HepG2 (cell line): Measurements from ENCODE around the gene FSIP1. TPM values are rescaled to one million over a fixed set of nuclear protein-coding genes. Genes with fewer than 3 reads are reported as not detected.
A peak's percentile ranks its signal among the peaks of the same experiment; 100 is the strongest.

Source experiments
- ATAC-seq: fragments of 200-7000 bp; cut with Tn5 transposase; 3 replicates; pipeline ENCODE4 v1.9.1; 2020; ENCODE audit warnings: mild to moderate bottlenecking, moderate library complexity
- BruUV-seq: library from RNA; stranded (reverse); fragments of 400-500 nt; replicated peaks from 2 replicates; lab custom pipeline; 2021; lab: Mats Ljungman, UMichigan
- CTCF ChIA-PET: fragments of 300-600 bp; formaldehyde crosslinking; extraction: SDS; loops from one replicate; lab custom pipeline; 2021; ENCODE audit warnings: low total read pairs, inconsistent platforms, low intra/inter-chr PET ratio; lab: Yijun Ruan, JAX
- POLR2A ChIA-PET: fragments of 350-600 bp; sonication (Branson Sonifier 250); formaldehyde crosslinking; loops from one replicate; lab custom pipeline; 2020; ENCODE audit warnings: antibody characterized with exemption, inconsistent platforms; lab: Yijun Ruan, JAX
- DNase-seq: peaks from one replicate; pipeline ENCODE4 v3.0.0-alpha.2; 2015; ENCODE audit warnings: low spot score
- FAIRE-seq: peaks from 3 replicates; lab custom pipeline; 2011; peaks lifted over from hg19 to GRCh38; lab: Jason Lieb, UNC
- H2AFZ ChIP-seq: one replicate; pipeline ENCODE4 v1.6.1; 2011; ENCODE audit warnings: low read length, inconsistent platforms
- H3K27ac ChIP-seq: fragments of 300-600 bp; 3 replicates; pipeline ENCODE4 v1.8.0; 2011; ENCODE audit warnings: mixed run types, mild to moderate bottlenecking, mixed read lengths, low read length, inconsistent platforms; ENCODE audit not compliant: insufficient read depth; ENCODE audit errors: extremely low read length
- H3K27me3 ChIP-seq, 2 experiments: fragments of 200-600 bp in 1 of 2; 2 replicates in 1 of 2; 3 replicates in 1 of 2; pipeline versions ENCODE4 v1.6.0 to v1.8.0; 2011; ENCODE audit warnings: low read length in 2 of 2, mild to moderate bottlenecking in 2 of 2, moderate library complexity in 2 of 2, inconsistent platforms in 1 of 2; ENCODE audit not compliant: insufficient read depth in 2 of 2, control insufficient read depth in 1 of 2
- H3K36me3 ChIP-seq, 2 experiments: fragments of 200-600 bp in 1 of 2; replicated peaks in 1 of 2; 2 replicates in 1 of 2; 3 replicates in 1 of 2; pipeline versions ENCODE4 v1.5.1 to v1.8.0; 2011; ENCODE audit warnings: low read length in 2 of 2, inconsistent platforms in 1 of 2; ENCODE audit not compliant: insufficient read depth in 2 of 2, control insufficient read depth in 1 of 2
- H3K4me1 ChIP-seq: 2 replicates; pipeline ENCODE4 v1.5.1; 2012; ENCODE audit warnings: low read length, inconsistent platforms; ENCODE audit not compliant: insufficient read depth
- H3K4me2 ChIP-seq: 2 replicates; pipeline ENCODE4 v1.6.0; 2011; ENCODE audit warnings: low read depth, low read length, inconsistent platforms
- H3K4me3 ChIP-seq, 3 experiments: fragments of 200-600 bp in 1 of 3; sonication (generic), shearing (Covaris generic) in 1 of 3; replicated peaks in 1 of 3; 2 replicates each; pipeline ENCODE4 v1.5.1; 2011 to 2016; ENCODE audit warnings: low read length in 3 of 3, inconsistent platforms in 2 of 3, low read depth in 2 of 3, mild to moderate bottlenecking in 2 of 3, control low read depth in 1 of 3, mixed read lengths in 1 of 3; ENCODE audit not compliant: insufficient read depth in 1 of 3
- H3K79me2 ChIP-seq: one replicate; pipeline ENCODE4 v1.6.1; 2011; ENCODE audit warnings: low read length, inconsistent platforms; ENCODE audit not compliant: insufficient read depth
- H3K9ac ChIP-seq: 2 replicates; pipeline ENCODE4 v1.6.0; 2011; ENCODE audit warnings: mild to moderate bottlenecking, low read depth, low read length, inconsistent platforms; ENCODE audit not compliant: insufficient read depth
- H3K9me3 ChIP-seq: 2 replicates; pipeline ENCODE4 v1.5.1; 2012; ENCODE audit warnings: mild to moderate bottlenecking, low read length
- H4K20me1 ChIP-seq: 2 replicates; pipeline ENCODE4 v1.6.0; 2011; ENCODE audit warnings: inconsistent platforms, mild to moderate bottlenecking, low read length, moderate library complexity; ENCODE audit not compliant: insufficient read depth
- IKZF4 ChIP-seq: sonication (generic); formaldehyde crosslinking; IDR thresholded peaks from 2 replicates; pipeline ENCODE4 v1.5.1; 2020; ENCODE audit warnings: borderline replicate concordance, mild to moderate bottlenecking, low read depth, missing genetic modification reagents; ENCODE audit errors: not compliant biosample characterization
- KDM5A ChIP-seq: fragments of 200-600 bp; sonication (generic); IDR thresholded peaks from 2 replicates; pipeline ENCODE4 v1.7.0; 2018; ENCODE audit warnings: antibody characterized with exemption, mild to moderate bottlenecking, low read length, borderline replicate concordance
- SNAPC2 ChIP-seq: sonication (generic); formaldehyde crosslinking; IDR thresholded peaks from 2 replicates; pipeline ENCODE4 v1.8.1; 2022; ENCODE audit warnings: mild to moderate bottlenecking, missing genetic modification reagents
- ZFP1 ChIP-seq: IDR thresholded peaks from 2 replicates; pipeline ENCODE4 v1.6.1; 2016
- ZFP82 ChIP-seq: sonication (generic); formaldehyde crosslinking; IDR thresholded peaks from 2 replicates; pipeline ENCODE4 v1.5.1; 2020; ENCODE audit warnings: mild to moderate bottlenecking, missing genetic modification reagents, borderline replicate concordance
- ZNF546 ChIP-seq: sonication (generic); formaldehyde crosslinking; conservative IDR thresholded peaks from 2 replicates; pipeline ENCODE4 v1.8.1; 2023; ENCODE audit warnings: mild to moderate bottlenecking, missing genetic modification reagents
- ZNF605 ChIP-seq: sonication (generic); formaldehyde crosslinking; IDR thresholded peaks from 2 replicates; pipeline ENCODE4 v1.8.0; 2022; ENCODE audit warnings: mild to moderate bottlenecking, missing genetic modification reagents
- ZNF678 ChIP-seq: sonication (generic); formaldehyde crosslinking; IDR thresholded peaks from 2 replicates; pipeline ENCODE4 v1.4.0; 2020; ENCODE audit warnings: mild to moderate bottlenecking, missing genetic modification reagents
- ZNF784 ChIP-seq: sonication (generic); formaldehyde crosslinking; IDR thresholded peaks from 2 replicates; pipeline ENCODE4 v1.5.1; 2020; ENCODE audit warnings: missing genetic modification reagents, mild to moderate bottlenecking, borderline replicate concordance
- WGBS: methylation state at CpG from one replicate; pipeline ENCODE4 v1.1.6; 2017; ENCODE audit warnings: low lambda C conversion rate; 5-methylcytosine and 5-hydroxymethylcytosine counted together
- in situ Hi-C: cut with HindIII; loops from 2 replicates; pipeline ENCODE4 v1.10.0; 2017; ENCODE audit warnings: low pct_unique_long_range_greater_than_20kb; ENCODE audit not compliant: extremely low pct_ligation_motif_present
- intact Hi-C: fragments of 100-400 bp; cut with micrococcal nuclease; formaldehyde crosslinking; loops from one replicate; pipeline ENCODE4 v1.10.0; 2022; ENCODE audit not compliant: unreplicated experiment
- polyA plus RNA-seq, 8 experiments: library from polyadenylated mRNA; depleted of rRNA in 3 of 8; stranded (reverse) in 7 of 8; unstranded in 1 of 8; fragments of >200 nt; fragmentation: Illumina TruSeq in 4 of 8; extraction: Trizol in 4 of 8; gene quantifications; 2 replicates each; pipeline versions ENCODE4 v1.2.1 to v1.2.3, GENCODE V29; 2011 to 2016; ENCODE audit warnings: low read depth in 4 of 8, missing spikeins in 1 of 8, mixed read lengths in 1 of 8; ENCODE audit not compliant: insufficient read depth in 1 of 8
- total RNA-seq, 5 experiments: library from RNA; depleted of rRNA; stranded (reverse); fragments of >200 nt; fragmentation: Illumina TruSeq; extraction: Trizol; gene quantifications; 2 replicates each; pipeline ENCODE4 v1.2.3, GENCODE V29; 2016; ENCODE audit warnings: low read depth in 1 of 5
- TF ChIP-seq, protein P1 (sequence below): sonication (generic); formaldehyde crosslinking; IDR thresholded peaks from 2 replicates; pipeline ENCODE4 v1.5.0; 2020; ENCODE audit warnings: missing genetic modification reagents

FSIP1 gene
- total and polyA plus RNA-seq, 2 of the 13 experiments (the other 11 are each of a cell fraction or from before 2014, with no cell fraction given) = 0.18 TPM; not detected in 1

GRCh38 chr15:39784125-39784524, 1.5 kb upstream of the FSIP1 start:
- CTCF ChIA-PET = no interaction called here
- BruUV-seq = no TSS peak

GRCh38 chr15:39783244-39783820, 691 bp upstream of the FSIP1 start:
- Histone ChIP-seq H3K4me3 (peak overlapping the region; percentile 74 to 92 (median 86)), H3K9ac (peak overlapping the region; percentile 73), H3K27me3 (no peaks in the 10 kb centered on the region; a peak in 2 of 5 replicates), H3K4me1 (peaks cover 41% of the 10 kb centered on the region), H3K79me2 (no peaks in the 10 kb centered on the region), H3K4me2 (peak overlapping the region; percentile 77), H3K27ac (peak overlapping the region; percentile 37), H2AFZ (peak overlapping the region; percentile 88), H4K20me1 (no peaks in the 10 kb centered on the region), H3K9me3 (no peaks in the 10 kb centered on the region), H3K36me3 (no peaks in the 10 kb centered on the region)
- no peak for ATAC-seq
- FAIRE-seq = no peak
- DNase-seq = no peak
- BruUV-seq = TSS peak; percentile 84
- intact Hi-C loops (no loop called here), in situ Hi-C loops (no loop called here)
- TF ChIP-seq KDM5A = peak; percentile 47; the same call in 1 of the 2 replicates
- no peak for TF ChIP-seq ZNF784 (CRISPR knock-in tag)
- peak; percentile 30; the same call in 1 of the 2 replicates for TF ChIP-seq ZFP1 (CRISPR knock-in tag)
- CTCF ChIA-PET = no interaction called here
- POLR2A ChIA-PET = interaction anchor here (1.3 to 1.9 kb wide), 3 partner anchors 10 to 220 kb away, joined by 3 to 10 read pairs (median 10); partner anchors contain the start of gene EIF2AK4
- WGBS = 2% methylated on average over 10 of the region's 10 CpGs

More at GRCh38 chr15:39784125-39784524, 1.5 kb upstream of the FSIP1 start:
- Histone ChIP-seq H3K79me2 (no peaks in the 10 kb centered on the region), H3K9me3 (no peaks in the 10 kb centered on the region), H3K4me2 (peak overlapping the region; percentile 77; the same call in 1 of the 2 replicates), H3K4me3 (peak overlapping the region in 1 of 3 experiments; percentile 92; a peak in 1 of 6 replicates), H3K27me3 (no peaks in the 10 kb centered on the region; a peak in 2 of 5 replicates), H3K27ac (no peak overlapping the region), H3K4me1 (peaks cover 45% of the 10 kb centered on the region), H3K9ac (no peak overlapping the region), H4K20me1 (no peaks in the 10 kb centered on the region), H2AFZ (no peak overlapping the region), H3K36me3 (no peaks in the 10 kb centered on the region)
- no peak for DNase-seq
- 89% methylated on average over 4 of the region's 4 CpGs for WGBS
- POLR2A ChIA-PET = no interaction called here
- ATAC-seq = no peak
- no peak for FAIRE-seq
- intact Hi-C loops (no loop called here), in situ Hi-C loops (no loop called here)
- TF ChIP-seq SNAPC2 (CRISPR knock-in tag) = no peak
- TF ChIP-seq ZNF678 (CRISPR knock-in tag) = no peak
- TF ChIP-seq, protein P1, sequence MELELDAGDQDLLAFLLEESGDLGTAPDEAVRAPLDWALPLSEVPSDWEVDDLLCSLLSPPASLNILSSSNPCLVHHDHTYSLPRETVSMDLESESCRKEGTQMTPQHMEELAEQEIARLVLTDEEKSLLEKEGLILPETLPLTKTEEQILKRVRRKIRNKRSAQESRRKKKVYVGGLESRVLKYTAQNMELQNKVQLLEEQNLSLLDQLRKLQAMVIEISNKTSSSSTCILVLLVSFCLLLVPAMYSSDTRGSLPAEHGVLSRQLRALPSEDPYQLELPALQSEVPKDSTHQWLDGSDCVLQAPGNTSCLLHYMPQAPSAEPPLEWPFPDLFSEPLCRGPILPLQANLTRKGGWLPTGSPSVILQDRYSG (CRISPR knock-in tag) = no peak
- no peak for TF ChIP-seq ZNF605 (CRISPR knock-in tag)
- no peak for TF ChIP-seq IKZF4 (CRISPR knock-in tag)
- no peak for TF ChIP-seq ZFP82
- no peak for TF ChIP-seq ZNF546 (CRISPR knock-in tag)
